PC-3 (cell line): ENCODE results near the gene SLC6A3.

ENCODE experiments used
- CTCF ChIP-seq: fragments of 300-600 bp; sonication (generic); conservative IDR thresholded peaks from 2 replicates; pipeline ENCODE4 v1.5.1; 2017; ENCODE audit warnings: antibody characterized with exemption, low read depth, mild to moderate bottlenecking, low read length
- EZH2 ChIP-seq: fragments of 300-600 bp; sonication (generic); IDR thresholded peaks from one replicate; pipeline ENCODE4 v1.6.1; 2017; ENCODE audit warnings: antibody characterized with exemption, mild to moderate bottlenecking, low read length; ENCODE audit not compliant: unreplicated experiment
- EZH2phosphoT487 ChIP-seq: fragments of 300-600 bp; sonication (generic); IDR thresholded peaks from 2 replicates; pipeline ENCODE4 v1.6.1; 2018; ENCODE audit warnings: mild to moderate bottlenecking, antibody characterized with exemption, low read length, borderline replicate concordance

GRCh38 chr5:1460054-1460682 lies 14.9 kb upstream of the SLC6A3 start:
- TF ChIP-seq CTCF, result no peak
- no peak for TF ChIP-seq EZH2phosphoT487
- TF ChIP-seq EZH2, result no peak
